ENCODE measurements around the gene CACNB1.

Gene CACNB1

GRCh38 chr17:39123627-39124026 is 73.8 kb downstream of the CACNB1 start:
- no peak for DNase-seq (ENCODE audit: low spot score)

Data from left forelimb (tissue), 1 donor.